Endothelial cell of umbilical vein (primary cell): ENCODE data around the gene KCNIP1. TPM values are rescaled to one million over a fixed set of nuclear protein-coding genes. Genes with fewer than 3 reads are reported as not detected.
A peak's percentile ranks its signal among the peaks of the same experiment; 100 is the strongest.

Source experiments
- BruUV-seq: library from RNA; stranded (reverse); fragments of 400-500 nt; replicated peaks from 2 replicates; lab custom pipeline; 2021; lab: Mats Ljungman, UMichigan
- CTCF ChIA-PET: fragments of 300-600, 350-600 bp; sonication (Branson Sonifier 250); formaldehyde crosslinking; loops from one replicate; lab custom pipeline; 2021; ENCODE audit warnings: antibody characterized with exemption, inconsistent platforms; lab: Charles Lee
- POLR2A ChIA-PET: fragments of 300-600, 350-600 bp; sonication (Branson Sonifier 250); formaldehyde crosslinking; loops from one replicate; lab custom pipeline; 2021; ENCODE audit warnings: antibody characterized with exemption, inconsistent platforms; lab: Charles Lee
- DNase-seq: peaks from one replicate; pipeline ENCODE4 v3.0.0-alpha.2; 2011; ENCODE audit warnings: low read depth, low spot score
- FAIRE-seq: peaks from 2 replicates; lab custom pipeline; 2011; peaks lifted over from hg19 to GRCh38; lab: Jason Lieb, UNC
- H2AFZ ChIP-seq: 2 replicates; pipeline ENCODE4 v1.6.0; 2012; ENCODE audit warnings: low read depth, low read length, control low read depth, inconsistent platforms
- H3K27ac ChIP-seq: 2 replicates; pipeline ENCODE4 v1.5.1; 2011; ENCODE audit warnings: low read depth, mild to moderate bottlenecking, control low read depth, low read length, moderate library complexity; ENCODE audit not compliant: insufficient read depth
- H3K27me3 ChIP-seq, 2 experiments: 2 replicates each; pipeline versions ENCODE4 v1.6.0 to v1.6.1; 2011; ENCODE audit warnings: low read length in 2 of 2, mixed read lengths in 1 of 2; ENCODE audit not compliant: control insufficient read depth in 2 of 2, insufficient read depth in 2 of 2
- H3K36me3 ChIP-seq, 2 experiments: 2 replicates in 1 of 2; 3 replicates in 1 of 2; pipeline ENCODE4 v1.5.1; 2011; ENCODE audit warnings: low read length in 2 of 2, mild to moderate bottlenecking in 1 of 2, moderate library complexity in 1 of 2; ENCODE audit not compliant: control insufficient read depth in 2 of 2, insufficient read depth in 2 of 2; ENCODE audit errors: extremely low read depth in 1 of 2
- H3K4me1 ChIP-seq: 3 replicates; pipeline ENCODE4 v1.5.1; 2011; ENCODE audit warnings: mild to moderate bottlenecking, low read length; ENCODE audit not compliant: control insufficient read depth, insufficient read depth; ENCODE audit errors: extremely low read depth
- H3K4me2 ChIP-seq: 2 replicates; pipeline ENCODE4 v1.6.1; 2011; ENCODE audit warnings: low read length, control low read depth, mixed read lengths; ENCODE audit not compliant: insufficient read depth
- H3K4me3 ChIP-seq, 3 experiments: fragments of 200-600 bp in 1 of 3; sonication (generic), shearing (Covaris generic) in 1 of 3; replicated peaks in 1 of 3; 2 replicates each; pipeline ENCODE4 v1.5.1; 2011 to 2016; ENCODE audit warnings: control low read depth in 3 of 3, low read length in 3 of 3, mild to moderate bottlenecking in 2 of 3, inconsistent platforms in 1 of 3, low read depth in 1 of 3, moderate library complexity in 1 of 3; ENCODE audit not compliant: insufficient read depth in 1 of 3
- H3K79me2 ChIP-seq: 2 replicates; pipeline ENCODE4 v1.6.0; 2012; ENCODE audit warnings: low read length, inconsistent platforms; ENCODE audit not compliant: control insufficient read depth, insufficient read depth
- H3K9ac ChIP-seq: replicated peaks from 2 replicates; pipeline ENCODE3; 2011; ENCODE audit warnings: low read length, control low read depth; ENCODE audit not compliant: insufficient read depth; ENCODE audit errors: extremely low read depth
- H3K9me1 ChIP-seq: replicated peaks from 3 replicates; pipeline ENCODE4 v1.6.0; 2011; ENCODE audit warnings: mild to moderate bottlenecking, low read length; ENCODE audit not compliant: control insufficient read depth, insufficient read depth; ENCODE audit errors: extremely low read depth
- H3K9me3 ChIP-seq: replicated peaks from 2 replicates; pipeline ENCODE4 v1.5.1; 2012; ENCODE audit warnings: low read length, inconsistent platforms; ENCODE audit not compliant: control insufficient read depth, insufficient read depth
- H4K20me1 ChIP-seq: replicated peaks from 2 replicates; pipeline ENCODE3; 2011; ENCODE audit warnings: mild to moderate bottlenecking, low read length; ENCODE audit not compliant: control insufficient read depth, insufficient read depth; ENCODE audit errors: extremely low read depth
- EZH2 ChIP-seq: IDR thresholded peaks from 2 replicates; pipeline ENCODE4 v1.6.1; 2012; ENCODE audit warnings: borderline replicate concordance, low read depth, mild to moderate bottlenecking, moderate library complexity, low read length, inconsistent platforms; ENCODE audit not compliant: severe bottlenecking
- FOS ChIP-seq: IDR thresholded peaks from 2 replicates; pipeline ENCODE4 v1.6.1; 2011; ENCODE audit warnings: mild to moderate bottlenecking, low read length, moderate library complexity, borderline replicate concordance; ENCODE audit not compliant: insufficient read depth
- GATA2 ChIP-seq: IDR thresholded peaks from 2 replicates; pipeline ENCODE4 v1.7.0; 2011; ENCODE audit warnings: low read depth, mild to moderate bottlenecking, moderate library complexity, mixed read lengths, low read length; ENCODE audit not compliant: insufficient read length, insufficient read depth
- JUN ChIP-seq: IDR thresholded peaks from 2 replicates; pipeline ENCODE4 v1.6.1; 2011; ENCODE audit warnings: borderline replicate concordance, low read depth; ENCODE audit not compliant: insufficient read length, insufficient read depth
- MYC ChIP-seq: IDR thresholded peaks from one replicate; pipeline ENCODE4 v1.6.1; 2011; ENCODE audit warnings: mild to moderate bottlenecking, low read depth, low read length
- POLR2A ChIP-seq: IDR thresholded peaks from 2 replicates; pipeline ENCODE4 v1.6.1; 2012; ENCODE audit warnings: low read depth, mild to moderate bottlenecking, control low read depth, low read length
- POLR2AphosphoS5 ChIP-seq: IDR thresholded peaks from 2 replicates; pipeline ENCODE4 v1.6.1; 2012; ENCODE audit warnings: low read depth, mild to moderate bottlenecking, control low read depth, low read length, moderate library complexity; ENCODE audit not compliant: insufficient read depth
- dilution Hi-C: fragments of 300-500 bp; cut with MboI; formaldehyde crosslinking; loops from one replicate; pipeline ENCODE4 v1.15.0; 2019; ENCODE audit warnings: low sequenced_read_pairs; ENCODE audit not compliant: extremely low pct_ligation_motif_present
- intact Hi-C: fragments of 100-400 bp; cut with micrococcal nuclease; formaldehyde crosslinking; loops from one replicate; pipeline ENCODE4 v1.10.0; 2022
- polyA plus RNA-seq, 4 experiments: library from polyadenylated mRNA; depleted of rRNA in 3 of 4; stranded (reverse) in 3 of 4; unstranded in 1 of 4; fragments of >200 nt; gene quantifications; 2 replicates each; pipeline versions ENCODE4 v1.2.1 to v1.2.3, GENCODE V29; 2011 to 2012; ENCODE audit warnings: missing spikeins in 1 of 4
- total RNA-seq: library from RNA; stranded (reverse); gene quantifications from 2 replicates; pipeline ENCODE4 v1.2.3, GENCODE V29; 2021
- TF ChIP-seq, protein P1 (sequence below), 2 donors: IDR thresholded peaks; 1 replicate in 1 of 2; 2 replicates in 1 of 2; pipeline ENCODE4 v1.5.1; 2011; ENCODE audit warnings: low read length in 2 of 2, mild to moderate bottlenecking in 2 of 2, moderate library complexity in 2 of 2, control low read depth in 1 of 2, inconsistent platforms in 1 of 2, low read depth in 1 of 2; ENCODE audit not compliant: insufficient read depth in 1 of 2; ENCODE audit errors: extremely low read depth in 1 of 2
- TF ChIP-seq, protein P2 (sequence below): IDR thresholded peaks from 2 replicates; pipeline ENCODE4 v1.6.1; 2011; ENCODE audit not compliant: insufficient read depth, insufficient read length

KCNIP1 gene
- total and polyA plus RNA-seq, 2 donors (not counting 3 experiments of a cell fraction or from before 2014, with no cell fraction given) = 0.15 TPM; not detected in 1

DNA sequence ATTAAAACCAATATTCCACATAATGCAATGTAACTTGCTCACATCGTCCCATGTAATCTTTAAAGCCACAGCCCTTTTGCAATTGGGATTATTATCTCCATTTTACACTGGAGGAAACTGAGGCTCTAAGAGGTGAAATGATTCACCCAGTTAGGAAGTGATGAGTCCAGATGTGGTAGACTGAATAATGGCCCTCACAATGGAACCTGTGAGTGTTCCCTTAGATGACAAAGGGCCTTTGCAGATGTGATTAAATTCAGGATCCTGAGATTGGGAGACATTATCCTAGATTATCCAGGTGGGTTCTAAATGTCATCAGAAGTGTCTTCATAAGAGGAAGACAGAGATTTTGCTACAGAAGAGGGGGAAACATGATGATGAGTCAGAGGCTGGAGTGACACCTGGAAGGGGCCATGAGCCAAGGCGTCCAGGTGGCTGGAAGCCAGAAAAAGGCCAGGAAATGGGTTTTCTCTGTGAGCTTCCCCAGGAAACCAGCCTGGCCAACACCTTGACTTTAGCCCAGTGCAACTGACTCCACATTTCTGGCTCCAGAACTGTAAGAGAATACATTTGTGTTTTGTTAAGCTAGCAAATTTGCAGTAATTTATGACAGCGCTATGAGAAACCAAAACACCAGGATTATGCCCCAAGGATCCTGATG, 139.1 kb downstream of the KCNIP1 start:
- Histone ChIP-seq H3K9me3 (no peaks in the 10 kb centered on the region), H3K4me3 (no peak overlapping the region), H4K20me1 (no peaks in the 10 kb centered on the region), H3K9ac (no peak overlapping the region), H2AFZ (no peak overlapping the region), H3K4me1 (peaks cover 9% of the 10 kb centered on the region), H3K4me2 (no peak overlapping the region), H3K79me2 (no peaks in the 10 kb centered on the region), H3K27me3 (peaks cover 2 to 13% of the 10 kb centered on the region in 2 experiments), H3K36me3 (no peaks in the 10 kb centered on the region), H3K9me1 (no peaks in the 10 kb centered on the region), H3K27ac (no peak overlapping the region)
- FAIRE-seq = no peak
- intact Hi-C loops (no loop called here), dilution Hi-C loops (no loop called here)
- DNase-seq = peak; percentile 22
- ChIA-PET CTCF (interaction anchor here (0.7 to 3.1 kb wide), 4 partner anchors 9 to 149 kb away, joined by 3 to 17 read pairs (median 10); no protein-coding TSS in a partner anchor), POLR2A (no interaction called here)
- TF ChIP-seq FOS (peak; percentile 48), MYC (no peak)
- no TSS peak for BruUV-seq

GRCh38 chr5:170643591-170643990, 139.8 kb downstream of the KCNIP1 start:
- Histone ChIP-seq H3K4me2 (no peak overlapping the region), H3K36me3 (no peaks in the 10 kb centered on the region), H4K20me1 (no peaks in the 10 kb centered on the region), H2AFZ (no peak overlapping the region), H3K9ac (no peak overlapping the region), H3K27ac (no peak overlapping the region), H3K79me2 (no peaks in the 10 kb centered on the region), H3K4me1 (peaks cover 9% of the 10 kb centered on the region), H3K27me3 (peaks cover 6 to 8% of the 10 kb centered on the region in 2 experiments), H3K4me3 (no peak overlapping the region), H3K9me1 (no peaks in the 10 kb centered on the region), H3K9me3 (no peaks in the 10 kb centered on the region)
- no peak for FAIRE-seq
- no peak for TF ChIP-seq EZH2
- TF ChIP-seq POLR2A = no peak
- TF ChIP-seq, protein P1, sequence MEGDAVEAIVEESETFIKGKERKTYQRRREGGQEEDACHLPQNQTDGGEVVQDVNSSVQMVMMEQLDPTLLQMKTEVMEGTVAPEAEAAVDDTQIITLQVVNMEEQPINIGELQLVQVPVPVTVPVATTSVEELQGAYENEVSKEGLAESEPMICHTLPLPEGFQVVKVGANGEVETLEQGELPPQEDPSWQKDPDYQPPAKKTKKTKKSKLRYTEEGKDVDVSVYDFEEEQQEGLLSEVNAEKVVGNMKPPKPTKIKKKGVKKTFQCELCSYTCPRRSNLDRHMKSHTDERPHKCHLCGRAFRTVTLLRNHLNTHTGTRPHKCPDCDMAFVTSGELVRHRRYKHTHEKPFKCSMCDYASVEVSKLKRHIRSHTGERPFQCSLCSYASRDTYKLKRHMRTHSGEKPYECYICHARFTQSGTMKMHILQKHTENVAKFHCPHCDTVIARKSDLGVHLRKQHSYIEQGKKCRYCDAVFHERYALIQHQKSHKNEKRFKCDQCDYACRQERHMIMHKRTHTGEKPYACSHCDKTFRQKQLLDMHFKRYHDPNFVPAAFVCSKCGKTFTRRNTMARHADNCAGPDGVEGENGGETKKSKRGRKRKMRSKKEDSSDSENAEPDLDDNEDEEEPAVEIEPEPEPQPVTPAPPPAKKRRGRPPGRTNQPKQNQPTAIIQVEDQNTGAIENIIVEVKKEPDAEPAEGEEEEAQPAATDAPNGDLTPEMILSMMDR (IDR thresholded peaks at IDR 0.05; ENCODE audit: extremely low read depth in 1 of 2, insufficient read depth in 1 of 2, low read depth in 1 of 2, low read length in 2 of 2) = no peak
- TF ChIP-seq JUN = no peak
- no peak for TF ChIP-seq POLR2AphosphoS5
- TF ChIP-seq, protein P2, sequence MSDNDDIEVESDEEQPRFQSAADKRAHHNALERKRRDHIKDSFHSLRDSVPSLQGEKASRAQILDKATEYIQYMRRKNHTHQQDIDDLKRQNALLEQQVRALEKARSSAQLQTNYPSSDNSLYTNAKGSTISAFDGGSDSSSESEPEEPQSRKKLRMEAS = no peak
- no peak for TF ChIP-seq MYC
- no peak for TF ChIP-seq FOS
- no peak for TF ChIP-seq GATA2
- POLR2A ChIA-PET = no interaction called here
- intact Hi-C loops (no loop called here), dilution Hi-C loops (no loop called here)
- no TSS peak for BruUV-seq
- no peak for DNase-seq
- CTCF ChIA-PET = interaction anchor here (1.4 to 3.1 kb wide), 3 partner anchors 10 to 148 kb away, joined by 3 to 17 read pairs (median 16); no protein-coding TSS in a partner anchor
